NCI-H345 (cell line): ENCODE measurements around the gene CCL18.
"Not testable (repeated sequence)": the region's sequence is repeated elsewhere in the genome, so short reads cannot be mapped to it uniquely, and the experiment has no call there.

Experiments used
- DNase-seq: peaks from one replicate; lab custom pipeline; 2025; lab: John Stamatoyannopoulos, UW

CCL18 gene

DNA sequence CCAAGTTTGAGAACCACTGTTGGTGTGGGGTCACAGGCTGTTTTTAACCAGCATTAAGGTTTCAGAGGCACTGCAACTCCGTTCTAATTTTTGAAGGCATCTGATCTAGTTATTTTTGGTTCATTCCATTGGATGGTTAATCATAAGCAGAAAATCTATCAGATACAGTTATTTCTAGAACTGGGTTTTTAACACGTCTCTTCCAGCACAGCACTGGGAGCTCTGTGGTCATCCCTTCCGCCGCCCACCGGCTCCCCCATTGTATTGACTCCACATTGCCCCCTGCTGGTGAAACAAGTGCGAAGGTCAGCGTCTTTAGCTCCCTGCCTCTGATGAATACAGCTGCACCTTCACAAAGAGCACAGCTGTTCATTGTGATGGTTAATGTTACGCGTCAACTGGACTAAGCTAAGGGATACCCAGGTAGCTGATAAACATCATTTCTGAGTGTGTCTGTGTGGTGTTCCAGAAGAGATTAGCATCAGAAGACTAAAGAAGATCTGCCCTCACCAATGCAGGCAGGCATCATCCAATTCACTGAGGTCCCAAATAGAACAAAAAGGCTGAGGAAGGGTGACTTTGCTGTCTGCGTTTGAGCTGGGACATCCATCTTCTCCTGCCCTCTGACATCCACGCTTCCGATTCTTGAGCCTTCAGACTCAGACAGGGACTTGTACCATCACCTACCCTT, 8.5 kb downstream of the CCL18 start:
- DNase-seq, result no peak

DNA sequence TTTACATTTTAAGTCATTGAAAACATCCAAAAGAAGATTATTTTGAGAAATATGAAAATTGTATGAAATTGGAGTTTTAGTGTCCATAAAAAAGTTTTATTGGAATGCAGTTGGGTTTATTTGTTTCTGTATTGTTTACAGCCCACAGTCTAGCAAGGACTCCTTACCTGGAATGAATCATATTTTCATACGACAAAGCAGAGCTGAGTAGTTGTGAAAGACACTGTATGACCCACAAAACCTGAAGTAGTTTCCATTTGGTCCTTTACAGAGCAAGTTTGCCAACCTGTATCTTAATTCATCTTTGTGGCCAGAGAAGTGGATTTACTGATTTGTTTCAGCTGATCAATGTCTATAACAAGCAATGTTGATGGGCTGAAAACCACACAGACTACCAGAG, 10.3 kb downstream of the CCL18 start:
- DNase-seq, result no peak

DNA sequence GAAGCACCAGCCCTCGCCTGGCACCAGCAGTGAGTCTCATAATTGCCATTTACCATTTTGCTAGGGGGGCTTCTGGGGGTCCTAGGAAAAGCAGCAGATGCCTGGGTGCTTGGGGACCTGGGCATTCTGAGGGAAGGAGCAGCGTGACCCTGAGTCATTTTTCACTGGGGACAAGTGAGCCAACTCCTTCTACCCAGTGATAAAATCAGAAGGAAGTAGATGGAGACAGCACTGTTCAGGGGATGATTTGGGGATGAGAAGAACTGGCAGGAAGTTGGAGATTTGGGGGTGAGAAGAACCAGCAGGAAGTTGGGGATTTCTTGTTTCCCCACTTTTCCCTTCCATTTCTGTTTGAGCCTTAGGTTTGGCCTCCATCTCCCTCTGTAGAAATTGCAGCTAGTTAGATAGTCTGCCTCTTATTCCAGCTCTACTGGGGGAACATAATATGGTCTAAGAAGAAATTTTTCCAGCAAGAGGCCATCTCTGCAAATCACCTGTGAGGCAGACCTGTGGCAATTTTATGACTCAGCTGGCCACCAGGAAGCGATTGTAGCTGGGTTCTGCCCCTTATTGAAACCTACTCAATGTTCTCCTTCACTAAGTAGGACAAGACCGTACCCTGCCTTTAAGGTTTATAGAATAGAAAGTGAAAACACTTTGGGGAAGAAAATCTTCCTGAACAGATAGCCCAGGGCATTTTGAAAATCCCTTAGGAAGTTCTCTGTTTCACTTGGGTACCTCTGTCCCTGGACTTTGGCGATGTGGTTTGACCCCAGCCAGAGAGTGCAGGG, 17.8 kb downstream of the CCL18 start:
- DNase-seq, result not testable (repeated sequence)

DNA sequence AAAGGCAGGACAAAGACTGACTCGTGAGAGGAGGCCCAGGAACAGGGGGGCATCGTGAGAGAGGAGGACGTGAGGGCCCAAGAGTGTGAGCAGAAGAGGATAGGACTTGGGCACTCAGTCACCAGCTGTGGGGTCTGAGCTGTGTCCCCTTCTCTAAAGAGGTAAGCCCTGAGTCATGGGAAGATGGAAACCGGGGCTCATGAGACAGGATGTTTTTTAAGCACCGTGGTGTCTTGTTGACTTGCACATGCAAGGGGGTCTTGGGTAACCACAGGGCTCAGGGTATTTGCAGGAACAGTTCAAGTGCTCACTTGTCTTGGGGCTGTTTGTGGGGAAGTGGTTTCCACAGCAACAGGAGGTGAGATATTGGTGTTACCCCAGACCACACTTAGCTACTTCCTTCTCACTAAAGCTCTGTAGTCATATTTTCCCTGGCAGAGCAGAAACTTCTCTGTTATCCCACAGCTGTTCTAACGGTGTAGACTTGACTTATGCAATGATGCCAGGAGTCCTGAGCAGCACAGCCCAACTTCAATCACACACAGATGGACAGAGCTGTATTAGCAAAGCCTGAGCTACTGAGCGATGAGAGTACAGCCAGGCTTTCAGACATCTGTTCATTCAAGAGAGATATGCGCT, 18.5 kb downstream of the CCL18 start:
- DNase-seq, result not testable (repeated sequence)

DNA sequence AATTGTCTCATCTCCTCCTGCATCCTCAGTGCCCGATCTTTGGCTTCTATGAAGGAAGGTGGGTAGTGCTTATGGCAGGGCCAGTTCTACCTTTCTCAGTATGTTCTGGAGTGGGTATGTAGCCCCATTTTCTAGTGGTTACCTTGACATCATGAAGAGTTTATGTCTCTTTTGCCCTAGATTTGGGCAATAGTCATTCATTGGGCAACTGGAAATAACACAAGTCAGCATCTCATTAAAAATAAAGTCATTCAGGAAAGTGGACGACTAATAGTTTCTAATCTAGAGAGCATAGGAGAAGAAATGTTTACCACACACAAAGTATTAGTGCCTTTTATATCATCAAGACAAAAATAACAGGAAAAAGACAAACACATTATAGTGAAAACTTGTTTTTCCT, 19.6 kb downstream of the CCL18 start:
- DNase-seq, result not testable (repeated sequence)

DNA sequence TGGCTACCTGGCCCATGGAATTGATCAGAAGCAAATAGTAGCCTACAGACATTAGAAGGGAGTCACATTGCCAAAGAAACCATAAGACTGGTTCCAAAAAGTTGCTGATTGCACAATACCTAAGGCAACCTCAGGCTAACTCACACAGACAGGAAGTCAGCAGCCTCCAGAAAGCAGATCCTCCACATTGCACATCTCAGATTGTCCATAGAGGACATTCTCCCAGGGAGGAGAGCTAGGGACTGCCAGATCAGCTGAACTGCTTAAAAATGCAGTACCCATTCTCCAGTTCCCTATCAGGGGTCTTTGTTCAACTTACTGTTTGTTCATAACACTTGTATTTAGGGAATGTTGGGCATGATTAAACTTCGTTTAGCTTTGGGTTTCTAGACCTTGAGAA, 21.7 kb downstream of the CCL18 start:
- no peak for DNase-seq

DNA sequence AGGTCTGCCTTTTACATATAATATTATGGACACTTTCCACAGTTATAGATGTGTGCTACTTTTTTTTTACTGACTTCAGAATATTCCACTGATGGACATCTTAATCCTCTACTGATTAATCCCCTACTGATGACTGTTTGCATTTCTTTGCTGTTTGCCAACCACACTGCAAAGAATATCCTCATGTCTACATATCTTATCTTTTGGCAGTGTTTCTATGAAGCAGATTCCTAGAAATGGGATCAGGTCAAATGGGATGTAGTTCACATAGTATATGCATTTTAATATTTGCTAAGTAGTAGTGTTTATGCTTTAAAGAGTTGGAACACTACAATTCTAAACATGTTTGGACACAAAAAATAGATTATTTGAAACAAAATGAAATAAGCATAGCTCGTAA, 22.7 kb downstream of the CCL18 start:
- DNase-seq, result no peak

DNA sequence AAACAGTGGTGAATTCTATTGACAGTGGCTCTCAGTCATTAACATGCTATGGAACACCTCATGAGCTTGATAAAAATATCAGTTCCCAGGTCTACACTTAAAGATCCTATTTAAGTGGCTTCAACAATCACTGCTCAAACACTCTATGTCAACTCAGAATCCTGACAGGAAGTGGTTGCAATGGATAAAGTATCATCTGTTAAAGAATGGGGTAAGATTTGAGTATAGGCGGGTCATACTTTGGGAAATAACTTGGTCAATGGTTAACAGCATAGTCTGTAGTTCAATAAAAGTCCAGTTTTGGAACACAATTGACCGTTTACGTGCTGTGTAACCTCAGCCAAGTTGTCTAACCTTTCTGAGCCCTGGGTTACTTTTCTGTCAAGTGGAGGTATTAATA, 23.4 kb downstream of the CCL18 start:
- DNase-seq, result not testable (repeated sequence)

DNA sequence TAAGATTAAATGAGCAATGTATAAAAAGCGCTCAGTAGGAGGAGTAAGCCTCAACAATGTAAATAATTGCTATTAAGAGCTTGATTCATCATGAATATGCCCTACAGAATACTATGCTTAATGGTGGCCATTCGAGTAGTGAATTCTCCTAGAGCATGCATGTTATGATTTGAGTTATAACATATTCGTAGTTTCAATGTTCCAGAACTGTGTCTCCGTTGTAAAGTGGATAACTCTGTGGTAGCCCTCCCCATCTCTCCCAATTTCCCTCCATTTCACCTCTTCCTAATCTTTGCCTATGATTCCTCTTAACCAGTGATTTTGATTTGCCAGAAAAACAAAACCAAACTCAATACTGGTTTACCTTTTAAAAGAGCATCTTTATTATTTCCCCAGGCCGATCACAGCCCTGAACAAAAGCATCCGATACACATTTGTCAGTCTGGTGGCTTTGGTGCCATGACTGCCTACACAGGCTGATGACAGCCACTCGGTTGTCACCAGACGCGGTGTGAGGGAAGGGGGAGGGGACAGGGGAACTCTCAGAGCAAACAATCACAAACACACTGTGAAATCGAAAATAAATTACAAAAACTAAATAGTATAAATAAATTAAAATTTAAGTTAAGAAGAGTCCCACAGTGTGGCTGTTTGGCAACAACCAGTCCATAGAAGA, 24.0 kb downstream of the CCL18 start:
- DNase-seq, result not testable (repeated sequence)

DNA sequence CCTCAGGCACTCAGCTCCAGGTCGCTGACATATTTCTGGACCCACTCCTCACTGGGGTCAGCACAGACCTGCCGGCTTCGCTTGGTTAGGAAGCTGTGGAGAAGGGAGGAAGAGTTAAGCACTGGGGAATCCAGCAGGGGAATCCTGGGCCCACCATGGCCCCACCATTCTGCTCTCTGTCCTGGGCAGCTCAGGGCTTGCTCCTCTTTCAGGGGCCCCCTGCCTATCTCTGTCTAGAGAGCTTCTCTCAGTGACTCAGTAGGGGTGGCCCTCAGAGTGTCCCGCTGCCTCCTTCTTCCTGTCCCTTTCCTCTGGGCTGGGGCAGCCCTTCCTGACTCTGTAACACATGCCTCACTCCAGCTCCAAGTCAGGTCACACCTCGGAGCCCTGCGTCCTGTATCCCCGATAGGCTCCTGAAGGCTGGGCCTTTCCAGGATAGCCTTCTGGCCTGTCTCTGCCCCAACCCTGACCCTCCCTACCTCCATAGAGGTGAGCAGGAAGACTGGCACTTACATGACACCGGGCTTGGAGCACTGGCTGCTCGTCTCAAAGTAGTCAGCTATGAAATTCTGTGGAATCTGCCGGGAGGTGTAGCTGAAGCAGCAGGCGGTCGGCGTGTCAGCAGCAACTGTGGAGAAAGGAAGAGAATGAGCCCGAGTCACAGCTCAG, 24.7 kb downstream of the CCL18 start:
- DNase-seq, result no peak

DNA sequence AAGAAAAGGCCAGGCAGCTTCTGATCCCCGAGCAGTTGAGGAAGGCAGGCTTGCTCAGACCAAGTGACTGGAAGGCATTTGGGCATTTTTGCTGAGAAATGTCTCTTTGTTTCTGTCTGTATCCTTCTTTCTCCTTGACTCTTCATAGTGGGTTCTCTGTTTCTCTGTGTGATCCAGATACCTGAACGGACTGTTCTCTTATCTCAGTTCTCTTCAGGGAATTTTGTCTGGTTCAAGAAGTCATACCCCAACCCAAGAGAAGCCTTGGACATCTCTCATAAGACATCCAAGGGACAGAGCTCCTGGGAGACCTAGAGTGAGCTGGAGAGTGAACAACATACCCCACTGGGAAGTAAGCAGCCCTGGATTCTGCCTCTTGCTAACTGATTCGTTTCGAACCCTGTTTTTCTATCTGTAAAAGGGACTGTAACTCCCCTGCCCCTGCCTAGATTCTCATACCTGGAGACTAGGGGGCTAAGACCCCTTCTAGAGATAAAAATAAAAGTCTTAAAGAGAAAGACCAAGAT, 25.3 kb downstream of the CCL18 start:
- DNase-seq, result no peak

DNA sequence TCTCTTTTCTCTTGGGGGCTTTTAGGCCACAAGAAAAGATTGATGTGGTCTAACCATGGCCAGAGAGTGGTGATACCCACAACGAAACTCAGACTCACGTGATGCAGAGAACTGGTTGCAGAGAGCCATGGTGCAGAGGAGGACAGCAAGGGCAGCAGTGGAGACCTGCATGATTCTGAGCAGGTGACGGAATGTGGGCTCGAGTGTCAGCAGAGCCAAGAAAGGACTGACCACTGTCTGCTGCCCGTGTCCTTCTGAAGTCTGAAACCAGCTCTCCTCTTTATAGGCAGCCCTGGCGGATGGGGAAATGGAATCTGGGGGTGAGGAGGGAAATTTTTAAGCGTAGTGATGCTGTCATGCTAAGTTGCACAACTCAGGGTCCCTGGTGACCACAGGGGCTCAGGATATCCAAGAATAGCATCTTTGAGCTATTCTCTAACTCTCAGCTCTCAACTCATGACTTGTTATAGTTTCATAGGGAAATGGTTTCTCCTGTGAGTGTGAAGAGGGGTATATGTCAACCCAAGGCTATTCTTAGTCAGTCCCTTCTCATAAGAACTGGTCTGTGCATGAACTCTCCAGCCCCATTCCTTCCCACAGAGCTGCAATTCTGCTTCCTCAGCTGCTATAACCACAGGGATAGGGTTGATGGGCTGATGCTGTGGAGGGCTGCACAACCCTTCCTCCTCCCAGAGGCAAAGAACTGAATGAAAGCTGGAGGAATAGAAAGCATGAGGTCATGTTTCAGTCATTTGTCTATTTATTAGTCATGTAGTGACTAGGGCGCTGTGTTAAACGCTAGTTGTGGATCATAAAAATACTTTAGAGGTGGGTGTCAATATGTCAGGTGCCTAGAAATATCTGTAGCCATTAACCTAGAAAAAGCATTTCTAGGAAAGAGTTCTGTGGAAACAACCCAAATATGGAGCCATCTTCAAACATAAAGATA, 26.1 kb downstream of the CCL18 start, which contains the start of gene CCL3:
Gene CCL3 (minus strand): TSS at position 256 of the 949 bp plus-strand sequence. CDS start 85 bp downstream, at position 171.
- no peak for DNase-seq

DNA sequence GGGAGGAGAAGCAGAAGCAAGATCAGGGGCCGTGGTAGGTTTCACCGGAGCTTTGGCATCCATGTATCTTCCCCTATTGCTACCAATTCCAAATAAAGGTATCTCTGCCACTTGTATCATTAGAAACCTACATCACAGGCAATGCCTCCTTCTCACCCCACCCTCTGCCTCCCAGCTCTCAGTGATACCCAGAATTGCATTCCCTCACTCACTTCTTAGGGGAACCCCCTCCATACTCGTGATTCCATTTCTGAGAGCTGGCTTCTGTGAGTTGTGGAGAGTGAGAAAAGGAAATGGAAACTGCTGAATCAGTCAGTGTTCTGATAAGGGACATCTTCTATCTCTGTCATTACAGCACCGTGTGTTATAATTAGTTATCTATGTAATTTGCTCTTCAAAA, 28.2 kb downstream of the CCL18 start:
- DNase-seq, result no peak

DNA sequence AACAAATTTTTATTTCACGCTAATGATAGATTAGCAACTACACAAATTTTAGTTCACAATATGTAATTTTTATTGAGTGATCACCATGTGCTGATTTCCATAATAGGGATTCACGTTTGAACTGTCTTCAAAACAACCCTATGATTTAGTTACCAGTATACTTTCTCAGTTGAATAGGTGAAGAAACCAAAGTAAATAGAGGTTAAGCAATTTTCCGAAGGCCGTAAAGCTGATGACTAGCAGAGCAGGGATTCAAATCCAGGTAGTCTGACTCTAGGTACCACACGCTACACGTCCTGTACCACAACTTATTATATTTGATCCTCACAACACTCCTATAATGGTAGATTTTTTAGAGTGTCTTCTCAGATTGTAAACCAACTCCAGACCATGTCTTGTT, 28.6 kb downstream of the CCL18 start:
- DNase-seq, result not testable (repeated sequence)

DNA sequence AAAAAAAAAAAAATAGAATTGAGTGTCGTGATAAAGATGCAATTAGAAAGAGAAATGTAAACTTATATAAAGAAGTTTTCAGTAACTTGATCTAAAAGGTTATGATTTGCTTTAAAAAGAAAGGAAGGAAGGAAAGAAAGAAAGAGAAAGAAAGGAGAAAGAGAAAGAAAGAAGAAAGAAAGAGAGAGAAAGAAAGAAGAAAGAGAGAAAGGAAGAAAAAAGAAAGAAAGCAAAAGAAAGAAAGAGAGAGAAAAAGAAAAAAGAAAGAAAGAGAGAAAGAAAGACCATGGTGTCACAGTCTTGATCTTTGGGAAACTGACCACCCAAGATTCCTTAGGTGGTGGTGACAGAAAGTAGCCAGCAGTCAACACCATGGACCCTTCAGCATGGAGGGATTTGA, 30.2 kb downstream of the CCL18 start:
- no peak for DNase-seq

DNA sequence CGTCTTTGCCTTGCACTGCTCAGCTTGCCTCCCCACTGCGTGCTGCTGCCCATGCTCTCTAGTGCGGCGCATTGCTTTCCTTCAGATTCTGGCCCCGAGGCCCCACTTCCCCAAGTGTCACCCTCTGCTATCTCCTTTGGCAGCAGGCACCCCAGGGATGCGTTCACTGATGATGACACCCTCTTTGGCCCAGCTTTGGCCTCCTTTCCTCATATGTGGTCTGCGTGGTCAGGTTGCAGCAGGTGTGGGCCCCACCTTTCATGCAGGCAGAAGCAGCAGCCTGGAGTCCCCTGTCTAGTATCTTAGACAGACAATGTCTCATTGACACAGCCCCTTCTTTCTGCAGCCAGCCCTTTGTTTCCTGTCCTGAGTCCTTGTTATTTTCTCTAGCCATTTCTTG, 30.7 kb downstream of the CCL18 start:
- DNase-seq, result no peak

DNA sequence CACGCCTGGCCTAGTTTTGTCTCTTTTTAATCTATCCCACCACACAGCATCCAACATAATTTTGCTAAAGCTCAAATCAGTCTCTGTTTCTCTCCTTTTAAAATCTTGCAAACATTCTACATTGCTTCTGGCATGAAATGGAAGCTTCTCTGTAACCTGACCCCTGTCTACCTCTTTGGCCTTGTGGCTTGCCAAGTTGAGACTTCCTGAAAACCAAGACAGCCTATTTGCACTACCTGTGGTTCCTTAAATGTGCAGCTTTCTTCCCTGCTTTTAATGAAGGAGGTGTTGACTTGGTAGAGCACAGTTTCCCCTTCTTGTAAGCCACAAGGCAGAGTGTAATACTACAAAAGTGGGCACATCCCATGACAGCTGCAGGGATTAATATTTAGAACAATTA, 31.9 kb downstream of the CCL18 start:
- DNase-seq, result no peak

DNA sequence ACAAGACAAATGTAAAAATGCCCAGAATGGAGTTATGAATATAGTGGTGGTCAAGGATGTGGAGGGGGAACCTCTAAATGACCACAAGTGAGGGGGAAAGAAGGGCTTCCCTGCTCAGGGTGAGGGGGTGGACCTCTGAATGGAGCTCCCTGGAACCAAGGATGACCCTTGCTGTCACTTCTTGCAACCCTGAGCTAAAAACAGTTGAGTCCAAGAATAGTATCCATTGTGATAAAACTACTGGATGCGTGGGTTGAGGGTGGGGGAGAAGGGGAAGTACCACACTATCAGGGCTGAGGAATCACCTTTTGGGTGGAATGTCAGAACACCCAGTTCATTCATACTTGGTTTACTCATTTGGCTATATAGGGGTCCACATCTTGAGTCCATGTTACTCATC, 34.9 kb downstream of the CCL18 start:
- DNase-seq, result not testable (repeated sequence)

DNA sequence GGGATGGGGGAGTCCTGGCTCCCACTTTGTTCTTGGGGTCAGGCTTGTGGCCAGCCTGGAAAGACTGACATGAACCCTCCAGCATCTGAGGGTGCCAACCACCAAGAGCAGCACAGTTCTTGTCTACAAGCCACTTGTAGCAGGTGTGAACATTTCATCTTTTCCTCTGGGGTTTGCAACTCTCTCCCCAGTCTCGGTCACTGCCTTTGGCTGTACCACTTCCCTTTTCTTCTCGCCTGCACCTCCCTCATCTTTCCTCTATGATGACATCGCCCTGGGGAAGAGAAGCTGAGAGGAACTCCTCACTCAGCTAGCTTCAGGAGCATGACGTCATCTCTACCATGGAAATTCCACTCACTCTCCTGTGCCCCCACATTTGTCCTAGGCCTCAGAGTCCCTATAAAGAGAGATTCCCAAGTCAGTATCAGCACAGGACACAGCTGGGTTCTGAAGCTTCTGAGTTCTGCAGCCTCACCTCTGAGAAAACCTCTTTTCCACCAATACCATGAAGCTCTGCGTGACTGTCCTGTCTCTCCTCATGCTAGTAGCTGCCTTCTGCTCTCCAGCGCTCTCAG, 39.4 kb downstream of the CCL18 start, which contains the start of gene CCL4:
Gene CCL4 (plus strand): TSS at position 427 of the 575 bp plus-strand sequence. CDS start 79 bp downstream, at position 506.
- not testable (repeated sequence) for DNase-seq

DNA sequence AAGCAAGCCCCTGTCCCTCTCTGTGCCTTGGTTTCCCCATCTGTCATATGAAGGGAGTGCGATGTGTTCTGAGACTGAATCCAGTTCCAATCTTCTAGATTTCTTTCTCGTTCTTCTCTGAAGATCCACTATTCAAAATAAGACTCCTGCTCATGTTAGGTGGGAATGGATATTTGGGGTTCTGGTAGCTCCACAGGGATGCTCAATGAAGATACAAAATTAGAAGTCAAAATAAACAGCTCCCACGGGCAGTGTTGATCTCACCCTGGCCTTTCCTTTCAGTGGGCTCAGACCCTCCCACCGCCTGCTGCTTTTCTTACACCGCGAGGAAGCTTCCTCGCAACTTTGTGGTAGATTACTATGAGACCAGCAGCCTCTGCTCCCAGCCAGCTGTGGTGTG, 40.2 kb downstream of the CCL18 start:
- not testable (repeated sequence) for DNase-seq
